Epithelial cell of esophagus (primary cell): Measurements from ENCODE around the gene FAM114A1.
A peak's percentile ranks its signal among the peaks of the same experiment; 100 is the strongest.

Source experiments
- DNase-seq: peaks from one replicate; pipeline ENCODE4 v3.0.0; 2010; ENCODE audit warnings: low read depth
- H3K4me3 ChIP-seq: 2 replicates; pipeline ENCODE4 v1.5.1; 2011; ENCODE audit warnings: mild to moderate bottlenecking, low read length, control low read depth
- CTCF ChIP-seq: IDR thresholded peaks from 2 replicates; pipeline ENCODE4 v1.5.1; 2011; ENCODE audit warnings: low read depth, mild to moderate bottlenecking, low read length, control low read depth, inconsistent platforms; ENCODE audit not compliant: insufficient read depth; ENCODE audit errors: missing control alignments

FAM114A1 gene

GRCh38 chr4:38866973-38867477 lies 581 bp upstream of the FAM114A1 start:
- peak overlapping the region; percentile 38 for H3K4me3 ChIP-seq
- TF ChIP-seq CTCF, result no peak
- DNase-seq, result no peak

DNA sequence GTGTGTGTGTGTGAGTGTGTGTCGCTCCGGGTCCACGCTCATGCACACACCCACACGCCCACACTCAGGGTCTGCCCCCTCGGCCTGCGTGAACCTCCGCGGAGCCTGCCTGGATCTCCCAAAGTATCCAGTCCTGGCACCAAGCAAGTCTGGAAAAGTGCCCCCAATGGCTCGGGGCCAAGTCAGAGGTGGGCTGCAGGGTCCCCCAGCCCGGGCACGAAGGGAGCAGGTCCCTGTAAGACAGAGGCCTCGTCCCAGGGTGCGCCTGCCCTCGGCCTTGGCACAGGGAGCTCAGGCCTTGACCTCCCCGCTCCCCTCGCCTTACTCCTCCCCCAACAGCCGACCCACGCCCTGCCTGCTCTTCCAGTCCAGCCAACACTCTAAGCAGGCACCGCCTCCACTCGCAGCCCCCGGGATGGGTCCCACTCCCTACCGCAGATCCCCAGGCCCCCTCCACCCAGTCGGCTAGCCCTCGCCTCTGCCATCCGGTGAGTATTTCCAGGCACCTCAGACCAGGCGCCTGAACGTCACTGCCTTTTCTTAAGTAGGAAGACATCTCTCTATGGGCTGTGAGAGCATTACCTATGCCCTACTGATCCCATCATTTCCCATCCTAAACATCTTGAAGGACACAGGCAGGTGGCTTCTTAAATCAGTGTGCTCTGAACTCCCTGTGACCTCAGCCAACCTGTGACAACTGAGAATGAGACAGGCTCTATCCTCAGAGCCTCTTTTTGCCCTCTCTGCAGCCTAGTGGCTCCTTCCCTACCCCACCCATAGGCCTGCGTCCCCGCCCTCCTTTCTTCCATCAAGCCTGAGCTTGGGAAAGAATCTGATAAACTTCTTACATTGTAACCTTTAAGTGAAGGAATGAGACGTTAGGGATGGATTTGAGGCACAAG lies 704 bp downstream of the FAM114A1 start:
- peak overlapping the region; percentile 49 for H3K4me3 ChIP-seq
- no peak for TF ChIP-seq CTCF
- DNase-seq, result peak; percentile 23

GRCh38 chr4:38869511-38869910 lies 1.9 kb downstream of the FAM114A1 start:
- TF ChIP-seq CTCF, result no peak
- DNase-seq, result no peak
- H3K4me3 ChIP-seq, result no peak overlapping the region

- no peak overlapping the region for H3K4me3 ChIP-seq
- DNase-seq, result no peak
- TF ChIP-seq CTCF, result no peak
Observed at GRCh38 chr4:38870098-38870808, 2.6 kb downstream of the FAM114A1 start.

GRCh38 chr4:38871593-38871992 lies 4.0 kb downstream of the FAM114A1 start:
- H3K4me3 ChIP-seq, result no peak overlapping the region
- TF ChIP-seq CTCF, result no peak
- DNase-seq, result no peak

DNA sequence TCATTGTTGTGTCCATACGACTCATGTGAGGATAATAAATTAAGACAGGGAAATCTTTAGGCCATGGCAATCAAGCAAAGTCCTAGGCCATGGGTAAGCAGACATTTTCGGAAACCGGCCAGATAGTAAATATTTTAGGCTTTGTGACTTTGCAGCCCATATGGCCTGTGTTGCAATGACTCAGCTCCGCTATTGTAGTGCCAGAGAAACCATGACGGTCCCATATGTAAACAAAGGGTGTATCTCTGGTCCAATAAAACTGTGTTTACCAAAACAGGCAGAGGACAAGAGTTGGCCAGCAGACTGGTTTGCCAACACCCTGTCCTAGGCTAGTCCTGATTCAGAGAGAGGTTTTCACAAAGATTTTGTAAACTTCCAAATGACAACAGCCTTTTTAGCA lies 5.0 kb downstream of the FAM114A1 start:
- DNase-seq, result peak; percentile 65
- no peak overlapping the region for H3K4me3 ChIP-seq
- TF ChIP-seq CTCF, result no peak
